PFSK-1 (cell line): ENCODE results near the gene SIAH2.

Experiments used
- FOXP2 ChIP-seq: optimal IDR thresholded peaks from 2 replicates; pipeline ENCODE3; 2011; ENCODE audit warnings: borderline replicate concordance, control low read depth, inconsistent platforms; ENCODE audit not compliant: insufficient read depth; ENCODE audit errors: extremely low read length, extremely low read depth
- POLR2AphosphoS5 ChIP-seq: IDR thresholded peaks from 2 replicates; pipeline ENCODE4 v1.6.1; 2012; ENCODE audit warnings: low read depth, mild to moderate bottlenecking, control low read depth, low read length, moderate library complexity
- REST ChIP-seq, 2 experiments: IDR thresholded peaks; 2 replicates each; pipeline versions ENCODE4 v1.6.1 to v1.8.0; 2011 to 2012; ENCODE audit warnings: low read depth in 2 of 2, low read length in 2 of 2, control low read depth in 1 of 2, inconsistent platforms in 1 of 2, mild to moderate bottlenecking in 1 of 2, moderate library complexity in 1 of 2; ENCODE audit not compliant: insufficient read depth in 1 of 2
- TAF1 ChIP-seq: IDR thresholded peaks from 2 replicates; pipeline ENCODE4 v1.6.1; 2012; ENCODE audit warnings: low read length, control low read depth, borderline replicate concordance; ENCODE audit not compliant: insufficient read depth

GRCh38 chr3:150734795-150735119 lies 28.2 kb downstream of the SIAH2 start:
- TF ChIP-seq POLR2AphosphoS5 = no peak
- no peak for TF ChIP-seq REST (IDR thresholded peaks at IDR 0.05; ENCODE audit: insufficient read depth in 1 of 2, low read depth in 2 of 2, low read length in 2 of 2)
- no peak for TF ChIP-seq TAF1
- no peak for TF ChIP-seq FOXP2
